Measurements from ENCODE around the gene SFXN5.

- TF ChIP-seq EZH2phosphoT487 (IDR thresholded peaks at IDR 0.05; ENCODE audit: insufficient read depth, low read depth) (no peak), EZH2 (IDR thresholded peaks at IDR 0.05; ENCODE audit: insufficient read depth, poor library complexity, severe bottlenecking) (no peak)
These were observed 112.0 kb downstream of the SFXN5 start for GRCh38 chr2:72959554-72959953.
